Neural crest cell (in vitro differentiated cells): ENCODE results near the gene CD81. TPM values are rescaled to one million over a fixed set of nuclear protein-coding genes. Genes with fewer than 3 reads are reported as not detected.
"Not testable (repeated sequence)": the region's sequence is repeated elsewhere in the genome, so short reads cannot be mapped to it uniquely, and the experiment has no call there.

Source experiments
- DNase-seq: peaks from one replicate; pipeline ENCODE4 v3.0.0; 2021; ENCODE audit warnings: low read depth, mixed read lengths, low spot score
- H3K27ac Mint-ChIP-seq: one replicate; pipeline ENCODE4 v1.8.0; 2021; ENCODE audit warnings: mild to moderate bottlenecking, mixed read lengths; ENCODE audit not compliant: unreplicated experiment
- H3K27me3 Mint-ChIP-seq: 2 replicates; pipeline ENCODE4 v1.8.0; 2021; ENCODE audit warnings: low read depth, mild to moderate bottlenecking, mixed read lengths
- H3K36me3 Mint-ChIP-seq: 2 replicates; pipeline ENCODE4 v1.8.0; 2021; ENCODE audit warnings: low read depth, mild to moderate bottlenecking, mixed read lengths
- H3K4me1 Mint-ChIP-seq: 2 replicates; pipeline ENCODE4 v1.8.0; 2021; ENCODE audit warnings: mixed read lengths
- H3K4me3 Mint-ChIP-seq: one replicate; pipeline ENCODE4 v1.8.0; 2021; ENCODE audit warnings: mild to moderate bottlenecking, mixed read lengths
- H3K9me3 Mint-ChIP-seq: 2 replicates; pipeline ENCODE4 v1.8.0; 2021; ENCODE audit warnings: mixed read lengths
- CTCF ChIP-seq: fragments of 200-600 bp; sonication (generic); conservative IDR thresholded peaks from 2 replicates; pipeline ENCODE4 v1.5.0; 2021; ENCODE audit warnings: antibody characterized with exemption, mild to moderate bottlenecking
- total RNA-seq: library from RNA; stranded (reverse); gene quantifications from 2 replicates; pipeline ENCODE4 v1.2.1, GENCODE V29; 2021

The CD81 gene
- total RNA-seq, 1 donor from 2014 or later, result 225 TPM

- peaks cover 5% of the 10 kb centered on the region for H3K4me1 Mint-ChIP-seq
- H3K27me3 Mint-ChIP-seq, result peaks cover under 1% of the 10 kb centered on the region
- no peak for TF ChIP-seq CTCF
- H3K9me3 Mint-ChIP-seq, result peaks cover 8% of the 10 kb centered on the region
- H3K36me3 Mint-ChIP-seq, result peaks cover 14% of the 10 kb centered on the region
- DNase-seq, result no peak
- H3K27ac Mint-ChIP-seq, result no peak overlapping the region
- H3K4me3 Mint-ChIP-seq, result no peak overlapping the region
These were observed 45.7 kb upstream of the CD81 start for GRCh38 chr11:2331404-2331803.

DNA sequence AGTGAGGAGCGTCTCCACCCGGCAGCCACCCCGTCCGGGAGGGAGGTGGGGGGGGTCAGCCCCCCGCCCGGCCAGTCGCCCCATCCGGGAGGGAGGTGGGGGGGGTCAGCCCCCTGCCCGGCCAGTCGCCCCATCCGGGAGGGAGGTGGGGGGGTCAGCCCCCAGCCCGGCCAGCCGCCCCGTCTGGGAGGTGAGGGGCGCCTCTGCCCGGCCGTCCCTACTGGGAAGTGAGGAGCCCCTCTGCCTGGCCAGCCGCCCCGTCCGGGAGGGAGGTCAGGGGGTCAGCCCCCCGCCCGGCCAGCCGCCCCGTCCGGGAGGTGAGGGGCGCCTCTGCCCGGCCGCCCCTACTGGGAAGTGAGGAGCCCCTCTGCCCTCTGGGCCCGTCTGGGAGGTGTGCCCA lies 44.5 kb upstream of the CD81 start:
- peaks cover 14% of the 10 kb centered on the region for H3K36me3 Mint-ChIP-seq
- not testable (repeated sequence) for H3K4me1 Mint-ChIP-seq, H3K9me3 Mint-ChIP-seq, DNase-seq, H3K27ac Mint-ChIP-seq, H3K4me3 Mint-ChIP-seq
- H3K27me3 Mint-ChIP-seq, result peaks cover 10% of the 10 kb centered on the region

GRCh38 chr11:2333486-2334205 lies 43.5 kb upstream of the CD81 start:
- DNase-seq, result not testable (repeated sequence)

GRCh38 chr11:2335286-2335685 lies 41.8 kb upstream of the CD81 start:
- not testable (repeated sequence) for H3K4me3 Mint-ChIP-seq, H3K27ac Mint-ChIP-seq, H3K4me1 Mint-ChIP-seq, H3K9me3 Mint-ChIP-seq, DNase-seq, H3K36me3 Mint-ChIP-seq
- peaks cover 24% of the 10 kb centered on the region for H3K27me3 Mint-ChIP-seq

More at GRCh38 chr11:2333486-2334205, 43.5 kb upstream of the CD81 start:
- H3K27me3 Mint-ChIP-seq, result peaks cover 19% of the 10 kb centered on the region
- H3K4me1 Mint-ChIP-seq, H3K27ac Mint-ChIP-seq, H3K4me3 Mint-ChIP-seq, H3K9me3 Mint-ChIP-seq: not testable (repeated sequence)
- peaks cover 14% of the 10 kb centered on the region for H3K36me3 Mint-ChIP-seq

GRCh38 chr11:2338760-2339159 lies 38.4 kb upstream of the CD81 start:
- H3K27ac Mint-ChIP-seq, H3K4me3 Mint-ChIP-seq, H3K36me3 Mint-ChIP-seq, DNase-seq, H3K4me1 Mint-ChIP-seq, H3K9me3 Mint-ChIP-seq: not testable (repeated sequence)
- peaks cover 24% of the 10 kb centered on the region for H3K27me3 Mint-ChIP-seq

DNA sequence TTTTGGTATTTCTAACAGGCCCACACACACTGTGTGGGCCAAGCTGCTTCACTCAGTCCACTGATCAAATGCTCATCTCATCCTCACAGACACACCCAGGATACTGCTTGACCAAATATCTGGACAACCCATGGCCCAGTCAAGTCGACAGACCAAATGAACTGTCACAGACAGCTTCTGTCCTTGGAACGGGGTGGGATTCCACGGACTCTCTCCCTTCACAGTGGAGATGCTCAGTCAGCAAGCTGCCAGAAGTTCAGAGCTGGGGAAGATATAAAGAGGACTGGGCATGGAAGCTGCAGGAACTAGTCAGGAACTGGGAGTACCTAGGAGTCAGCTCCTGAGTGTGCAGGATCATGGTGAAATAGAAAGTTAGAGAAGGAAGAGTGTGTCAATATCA lies 34.6 kb upstream of the CD81 start:
- TF ChIP-seq CTCF, result no peak
- H3K27ac Mint-ChIP-seq, result no peak overlapping the region
- no peaks in the 10 kb centered on the region for H3K4me1 Mint-ChIP-seq
- H3K36me3 Mint-ChIP-seq, result no peaks in the 10 kb centered on the region
- no peaks in the 10 kb centered on the region for H3K9me3 Mint-ChIP-seq
- H3K4me3 Mint-ChIP-seq, result no peak overlapping the region
- no peak for DNase-seq
- H3K27me3 Mint-ChIP-seq, result peaks cover 13% of the 10 kb centered on the region

DNA sequence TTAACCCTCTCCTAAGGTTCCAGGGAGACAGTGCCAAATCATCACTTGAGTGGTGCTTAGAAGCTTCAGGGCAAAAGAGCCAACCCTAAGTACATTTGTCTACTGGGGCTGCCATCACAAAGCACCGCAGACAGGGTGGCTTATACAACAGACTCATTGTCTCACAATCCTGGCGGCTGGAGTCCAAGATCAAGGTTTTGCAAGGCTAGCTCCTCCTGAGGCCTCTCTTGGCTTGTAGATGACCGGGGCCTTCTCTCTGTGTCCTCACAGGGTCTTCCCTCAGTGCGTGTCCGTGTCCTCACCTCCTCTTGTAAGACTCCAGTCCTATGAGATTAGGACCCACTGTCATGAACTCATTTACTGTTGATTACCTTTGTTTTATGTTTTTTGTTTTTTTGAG lies 34.1 kb upstream of the CD81 start:
- Mint-ChIP-seq H3K4me1 (no peaks in the 10 kb centered on the region), H3K9me3 (no peaks in the 10 kb centered on the region), H3K27ac (no peak overlapping the region), H3K36me3 (no peaks in the 10 kb centered on the region), H3K27me3 (peaks cover 10% of the 10 kb centered on the region), H3K4me3 (no peak overlapping the region)
- no peak for TF ChIP-seq CTCF
- DNase-seq, result no peak
